Stimulated activated naive CD4-positive, alpha-beta T cell (primary cell): ENCODE data around the gene ARMC5.
A peak's percentile ranks its signal among the peaks of the same experiment; 100 is the strongest.
"Not testable (repeated sequence)": the region's sequence is repeated elsewhere in the genome, so short reads cannot be mapped to it uniquely, and the experiment has no call there.

Experiments
- DNase-seq, 6 experiments: peaks; one replicate each; lab custom pipeline; 2025; lab: John Stamatoyannopoulos, UW

The ARMC5 gene

GRCh38 chr16:31477220-31478216 is 18.2 kb downstream of the ARMC5 start:
- peak in 2 of 6 experiments; percentile 36 to 47 for DNase-seq

GRCh38 chr16:31478956-31479355 is 19.7 kb downstream of the ARMC5 start:
- no peak for DNase-seq

- DNase-seq, result no peak
These were observed 20.4 kb downstream of the ARMC5 start for GRCh38 chr16:31479751-31480150.

GRCh38 chr16:31480851-31481536 is 21.7 kb downstream of the ARMC5 start:
- no peak for DNase-seq

GRCh38 chr16:31483081-31483480 is 23.8 kb downstream of the ARMC5 start, which contains the start of gene SLC5A2:
TSS of gene SLC5A2 (plus strand) at chr16:31483123. CDS start at chr16:31483137, 14 bp downstream.
- no peak for DNase-seq

- DNase-seq, result not testable (repeated sequence)
These were observed 24.7 kb downstream of the ARMC5 start for GRCh38 chr16:31484048-31484447.

GRCh38 chr16:31484491-31485171 is 25.3 kb downstream of the ARMC5 start:
- no peak for DNase-seq

- DNase-seq, result no peak
These were observed 26.3 kb downstream of the ARMC5 start for GRCh38 chr16:31485571-31485970.

- no peak for DNase-seq
These were observed 26.7 kb downstream of the ARMC5 start for GRCh38 chr16:31486045-31486444.

GRCh38 chr16:31487071-31487719 is 27.9 kb downstream of the ARMC5 start:
- no peak for DNase-seq

GRCh38 chr16:31487720-31488467 is 28.6 kb downstream of the ARMC5 start:
- peak; percentile 70 to 84 (median 78) for DNase-seq

GRCh38 chr16:31488468-31489297 is 29.4 kb downstream of the ARMC5 start:
- DNase-seq, result peak in 1 of 6 experiments; percentile 30

GRCh38 chr16:31489298-31489564 is 29.9 kb downstream of the ARMC5 start:
- DNase-seq, result no peak

GRCh38 chr16:31489616-31490584 is 30.6 kb downstream of the ARMC5 start:
- DNase-seq, result no peak

- no peak for DNase-seq
These were observed 32.6 kb downstream of the ARMC5 start for GRCh38 chr16:31491778-31492418.

GRCh38 chr16:31493506-31494125 is 34.3 kb downstream of the ARMC5 start:
- no peak for DNase-seq

GRCh38 chr16:31496670-31497069 is 37.4 kb downstream of the ARMC5 start:
- no peak for DNase-seq

GRCh38 chr16:31498493-31498892 is 39.2 kb downstream of the ARMC5 start:
- DNase-seq, result no peak
